Fibroblast of lung (primary cell): ENCODE results near the gene BCAS3. TPM values are rescaled to one million over a fixed set of nuclear protein-coding genes. Genes with fewer than 3 reads are reported as not detected.

Experiments used
- DNase-seq, 2 donors: peaks; one replicate each; pipeline versions ENCODE4 v3.0.0 to v3.0.0-alpha.2; 2010; ENCODE audit warnings: low read depth in 2 of 2
- H2AFZ ChIP-seq: 2 replicates; pipeline ENCODE4 v1.5.1; 2012; ENCODE audit warnings: low read length, control low read depth, inconsistent platforms
- H3K27ac ChIP-seq: 2 replicates; pipeline ENCODE4 v1.5.1; 2011; ENCODE audit warnings: low read length, control low read depth; ENCODE audit not compliant: insufficient read depth
- H3K27me3 ChIP-seq: 2 replicates; pipeline ENCODE4 v1.5.1; 2011; ENCODE audit warnings: mild to moderate bottlenecking, low read length; ENCODE audit not compliant: control insufficient read depth, insufficient read depth
- H3K36me3 ChIP-seq: 2 replicates; pipeline ENCODE4 v1.5.1; 2011; ENCODE audit warnings: low read length; ENCODE audit not compliant: control insufficient read depth, insufficient read depth
- H3K4me1 ChIP-seq: 2 replicates; pipeline ENCODE4 v1.5.1; 2011; ENCODE audit warnings: low read length; ENCODE audit not compliant: control insufficient read depth, insufficient read depth; ENCODE audit errors: extremely low read depth
- H3K4me2 ChIP-seq: 2 replicates; pipeline ENCODE4 v1.5.1; 2011; ENCODE audit warnings: low read length, control low read depth; ENCODE audit not compliant: insufficient read depth; ENCODE audit errors: extremely low read depth
- H3K4me3 ChIP-seq, 4 experiments: fragments of 200-600 bp in 1 of 4; sonication (generic) in 1 of 4; replicated peaks in 1 of 4; 2 replicates each; pipeline ENCODE4 v1.5.1; 2011 to 2016; ENCODE audit warnings: low read length in 4 of 4, low read depth in 3 of 4, mild to moderate bottlenecking in 3 of 4, control low read depth in 2 of 4, inconsistent platforms in 1 of 4, mixed read lengths in 1 of 4; ENCODE audit not compliant: insufficient read depth in 1 of 4; ENCODE audit errors: control extremely low read depth in 1 of 4
- H3K79me2 ChIP-seq: 2 replicates; pipeline ENCODE4 v1.5.1; 2012; ENCODE audit warnings: mild to moderate bottlenecking, low read length, inconsistent platforms; ENCODE audit not compliant: control insufficient read depth, insufficient read depth
- H3K9ac ChIP-seq: 2 replicates; pipeline ENCODE4 v1.5.1; 2011; ENCODE audit warnings: mild to moderate bottlenecking, low read length, control low read depth; ENCODE audit not compliant: insufficient read depth
- H3K9me3 ChIP-seq: 2 replicates; pipeline ENCODE4 v1.5.1; 2012; ENCODE audit warnings: low read depth, low read length; ENCODE audit not compliant: control insufficient read depth, insufficient read depth
- H4K20me1 ChIP-seq: 2 replicates; pipeline ENCODE4 v1.5.1; 2011; ENCODE audit warnings: low read length; ENCODE audit not compliant: control insufficient read depth, insufficient read depth; ENCODE audit errors: extremely low read depth
- EZH2 ChIP-seq: IDR thresholded peaks from 2 replicates; pipeline ENCODE4 v1.5.1; 2012; ENCODE audit warnings: low read length, control low read depth, mild to moderate bottlenecking; ENCODE audit errors: missing control alignments
- polyA plus RNA-seq, 2 donors: library from polyadenylated mRNA; depleted of rRNA in 1 of 2; stranded (reverse) in 1 of 2; unstranded in 1 of 2; fragments of >200 nt; gene quantifications; 2 replicates each; pipeline ENCODE4 v1.2.1, GENCODE V29; 2011 to 2012; ENCODE audit warnings: missing spikeins in 1 of 2
- total RNA-seq: library from RNA; depleted of rRNA; stranded (reverse); fragments of >200 nt; gene quantifications from 2 replicates; pipeline ENCODE4 v1.2.1, GENCODE V29; 2014
- TF ChIP-seq, protein P1 (sequence below), 2 donors: IDR thresholded peaks in 1 of 2; conservative IDR thresholded peaks in 1 of 2; 1 replicate in 1 of 2; 2 replicates in 1 of 2; pipeline ENCODE4 v1.5.1; 2011 to 2012; ENCODE audit warnings: low read length in 2 of 2, control low read depth in 1 of 2, inconsistent platforms in 1 of 2, low read depth in 1 of 2, mild to moderate bottlenecking in 1 of 2

BCAS3 gene
- total and polyA plus RNA-seq, 2 donors (not counting 1 experiment from before 2014, with no cell fraction given), result 9.9 to 43.6 TPM

DNA sequence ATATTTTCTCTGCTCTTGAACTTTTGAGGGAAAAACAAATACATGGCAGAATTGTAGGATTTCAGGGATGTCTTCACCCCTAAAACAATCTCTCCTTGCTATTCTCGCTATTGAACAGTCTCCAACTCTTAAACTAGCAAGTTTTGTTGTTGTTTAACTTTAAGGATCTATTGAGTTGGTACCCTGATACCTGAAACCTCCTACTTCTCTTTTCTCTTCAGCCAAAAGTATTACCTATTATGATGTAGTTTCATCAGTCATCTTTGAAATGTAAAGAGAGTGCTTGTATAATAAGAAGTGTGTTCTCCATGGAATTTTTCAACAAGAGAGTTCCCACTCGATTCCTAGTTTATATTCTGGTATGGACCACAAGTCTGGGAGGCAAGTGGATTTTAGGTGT, 510.4 kb downstream of the BCAS3 start:
- no peak overlapping the region for H3K4me3 ChIP-seq
- H2AFZ ChIP-seq, result no peak overlapping the region
- no peak for DNase-seq
- no peaks in the 10 kb centered on the region for H4K20me1 ChIP-seq
- H3K9ac ChIP-seq, result no peak overlapping the region
- no peak overlapping the region for H3K27ac ChIP-seq
- H3K4me1 ChIP-seq, result no peaks in the 10 kb centered on the region
- no peaks in the 10 kb centered on the region for H3K36me3 ChIP-seq
- H3K27me3 ChIP-seq, result no peaks in the 10 kb centered on the region
- TF ChIP-seq EZH2, result no peak
- TF ChIP-seq, protein P1, sequence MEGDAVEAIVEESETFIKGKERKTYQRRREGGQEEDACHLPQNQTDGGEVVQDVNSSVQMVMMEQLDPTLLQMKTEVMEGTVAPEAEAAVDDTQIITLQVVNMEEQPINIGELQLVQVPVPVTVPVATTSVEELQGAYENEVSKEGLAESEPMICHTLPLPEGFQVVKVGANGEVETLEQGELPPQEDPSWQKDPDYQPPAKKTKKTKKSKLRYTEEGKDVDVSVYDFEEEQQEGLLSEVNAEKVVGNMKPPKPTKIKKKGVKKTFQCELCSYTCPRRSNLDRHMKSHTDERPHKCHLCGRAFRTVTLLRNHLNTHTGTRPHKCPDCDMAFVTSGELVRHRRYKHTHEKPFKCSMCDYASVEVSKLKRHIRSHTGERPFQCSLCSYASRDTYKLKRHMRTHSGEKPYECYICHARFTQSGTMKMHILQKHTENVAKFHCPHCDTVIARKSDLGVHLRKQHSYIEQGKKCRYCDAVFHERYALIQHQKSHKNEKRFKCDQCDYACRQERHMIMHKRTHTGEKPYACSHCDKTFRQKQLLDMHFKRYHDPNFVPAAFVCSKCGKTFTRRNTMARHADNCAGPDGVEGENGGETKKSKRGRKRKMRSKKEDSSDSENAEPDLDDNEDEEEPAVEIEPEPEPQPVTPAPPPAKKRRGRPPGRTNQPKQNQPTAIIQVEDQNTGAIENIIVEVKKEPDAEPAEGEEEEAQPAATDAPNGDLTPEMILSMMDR (conservative IDR thresholded peaks at IDR 0.05 in 1 of 2, IDR thresholded peaks at IDR 0.05 in 1 of 2; ENCODE audit: low read depth in 1 of 2, low read length in 2 of 2), result no peak
- no peaks in the 10 kb centered on the region for H3K9me3 ChIP-seq
- H3K4me2 ChIP-seq, result no peak overlapping the region
- H3K79me2 ChIP-seq, result no peaks in the 10 kb centered on the region

DNA sequence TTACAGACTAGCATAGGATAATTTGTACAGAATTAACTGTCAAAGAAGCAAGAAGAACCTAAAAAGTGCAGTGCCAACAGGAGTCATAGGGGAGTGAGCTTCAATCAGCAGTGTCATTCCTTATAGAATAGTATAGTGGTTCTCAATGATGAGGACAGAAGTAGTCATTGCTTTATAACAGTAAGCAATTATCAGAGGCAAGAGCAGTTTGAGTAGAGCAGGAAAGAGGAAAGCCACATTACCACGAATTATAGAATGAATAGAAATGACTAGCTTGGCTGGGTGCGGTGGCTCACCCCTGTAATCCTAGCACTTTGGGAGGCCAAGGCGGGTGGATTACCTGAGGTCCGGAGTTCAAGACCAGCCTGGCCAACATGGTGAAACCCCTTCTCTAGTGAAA, 512.3 kb downstream of the BCAS3 start:
- no peak for DNase-seq
- H3K9me3 ChIP-seq, result no peaks in the 10 kb centered on the region
- no peaks in the 10 kb centered on the region for H3K27me3 ChIP-seq
- no peak for TF ChIP-seq EZH2
- TF ChIP-seq, protein P1 (conservative IDR thresholded peaks at IDR 0.05 in 1 of 2, IDR thresholded peaks at IDR 0.05 in 1 of 2; ENCODE audit: low read depth in 1 of 2, low read length in 2 of 2), result no peak
- H3K4me2 ChIP-seq, result no peak overlapping the region
- no peaks in the 10 kb centered on the region for H3K36me3 ChIP-seq
- H3K9ac ChIP-seq, result no peak overlapping the region
- H3K79me2 ChIP-seq, result no peaks in the 10 kb centered on the region
- no peak overlapping the region for H3K4me3 ChIP-seq
- no peak overlapping the region for H3K27ac ChIP-seq
- no peak overlapping the region for H2AFZ ChIP-seq
- H4K20me1 ChIP-seq, result no peaks in the 10 kb centered on the region
- H3K4me1 ChIP-seq, result no peaks in the 10 kb centered on the region

GRCh38 chr17:61196302-61196704, 518.7 kb downstream of the BCAS3 start:
- peak overlapping the region in 3 of 4 experiments; percentile 23 to 31 (median 29) for H3K4me3 ChIP-seq
- H3K9ac ChIP-seq, result no peak overlapping the region
- H2AFZ ChIP-seq, result peak overlapping the region; percentile 55

More at GRCh38 chr17:61196302-61196704, 518.7 kb downstream of the BCAS3 start:
- H3K9me3 ChIP-seq, result no peaks in the 10 kb centered on the region
- peak overlapping the region; percentile 67 for H3K27ac ChIP-seq
- TF ChIP-seq, protein P1 (conservative IDR thresholded peaks at IDR 0.05 in 1 of 2, IDR thresholded peaks at IDR 0.05 in 1 of 2; ENCODE audit: low read depth in 1 of 2, low read length in 2 of 2), result no peak
- TF ChIP-seq EZH2, result no peak
- peak overlapping the region; percentile 83 for H3K4me2 ChIP-seq
- no peaks in the 10 kb centered on the region for H3K79me2 ChIP-seq
- no peaks in the 10 kb centered on the region for H3K27me3 ChIP-seq
- DNase-seq, result peak in 1 of 2 donors; percentile 84
- no peaks in the 10 kb centered on the region for H3K36me3 ChIP-seq
- H4K20me1 ChIP-seq, result no peaks in the 10 kb centered on the region
- peaks cover 17% of the 10 kb centered on the region for H3K4me1 ChIP-seq
